Subcutaneous adipose tissue (tissue), 4 donors: Measurements from ENCODE around the gene MLKL. TPM values are rescaled to one million over a fixed set of nuclear protein-coding genes. Genes with fewer than 3 reads are reported as not detected.

Experiments used
- total RNA-seq, 4 donors: library from RNA; depleted of rRNA; stranded (reverse); fragments of >200 nt; gene quantifications; one replicate each; pipeline ENCODE4 v1.1.0, GENCODE V29; 2016
- TF ChIP-seq, protein P1 (sequence below): fragments of 450-650 bp; IDR thresholded peaks from one replicate; pipeline ENCODE4 v1.5.1; 2016; ENCODE audit warnings: low read depth, mild to moderate bottlenecking, control low read depth, antibody characterized with exemption, moderate library complexity

The MLKL gene
- total RNA-seq, 4 donors from 2014 or later = 19.0 to 46.0 (median 27.3) TPM

DNA sequence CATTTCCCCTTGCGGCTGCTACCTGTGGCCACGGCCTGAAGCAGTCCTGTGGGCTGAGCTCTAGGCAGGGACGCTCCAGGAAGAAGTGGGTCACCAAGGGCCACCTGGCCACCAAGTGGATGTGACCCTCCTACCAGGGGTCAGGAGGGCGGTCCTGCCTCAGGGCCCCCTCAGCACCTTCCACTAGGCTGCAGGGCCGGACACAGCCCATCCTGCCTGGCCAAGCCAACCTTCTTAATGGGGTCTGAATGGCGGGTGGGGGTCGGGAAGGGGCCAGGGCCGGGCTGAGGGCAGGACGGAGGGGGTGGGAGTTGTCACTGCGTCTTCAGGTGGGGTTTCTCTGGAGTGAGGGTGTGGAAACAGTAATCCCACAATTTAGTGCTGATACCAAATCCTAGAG is 13.2 kb upstream of the MLKL start:
- TF ChIP-seq, protein P1, sequence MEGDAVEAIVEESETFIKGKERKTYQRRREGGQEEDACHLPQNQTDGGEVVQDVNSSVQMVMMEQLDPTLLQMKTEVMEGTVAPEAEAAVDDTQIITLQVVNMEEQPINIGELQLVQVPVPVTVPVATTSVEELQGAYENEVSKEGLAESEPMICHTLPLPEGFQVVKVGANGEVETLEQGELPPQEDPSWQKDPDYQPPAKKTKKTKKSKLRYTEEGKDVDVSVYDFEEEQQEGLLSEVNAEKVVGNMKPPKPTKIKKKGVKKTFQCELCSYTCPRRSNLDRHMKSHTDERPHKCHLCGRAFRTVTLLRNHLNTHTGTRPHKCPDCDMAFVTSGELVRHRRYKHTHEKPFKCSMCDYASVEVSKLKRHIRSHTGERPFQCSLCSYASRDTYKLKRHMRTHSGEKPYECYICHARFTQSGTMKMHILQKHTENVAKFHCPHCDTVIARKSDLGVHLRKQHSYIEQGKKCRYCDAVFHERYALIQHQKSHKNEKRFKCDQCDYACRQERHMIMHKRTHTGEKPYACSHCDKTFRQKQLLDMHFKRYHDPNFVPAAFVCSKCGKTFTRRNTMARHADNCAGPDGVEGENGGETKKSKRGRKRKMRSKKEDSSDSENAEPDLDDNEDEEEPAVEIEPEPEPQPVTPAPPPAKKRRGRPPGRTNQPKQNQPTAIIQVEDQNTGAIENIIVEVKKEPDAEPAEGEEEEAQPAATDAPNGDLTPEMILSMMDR = no peak

DNA sequence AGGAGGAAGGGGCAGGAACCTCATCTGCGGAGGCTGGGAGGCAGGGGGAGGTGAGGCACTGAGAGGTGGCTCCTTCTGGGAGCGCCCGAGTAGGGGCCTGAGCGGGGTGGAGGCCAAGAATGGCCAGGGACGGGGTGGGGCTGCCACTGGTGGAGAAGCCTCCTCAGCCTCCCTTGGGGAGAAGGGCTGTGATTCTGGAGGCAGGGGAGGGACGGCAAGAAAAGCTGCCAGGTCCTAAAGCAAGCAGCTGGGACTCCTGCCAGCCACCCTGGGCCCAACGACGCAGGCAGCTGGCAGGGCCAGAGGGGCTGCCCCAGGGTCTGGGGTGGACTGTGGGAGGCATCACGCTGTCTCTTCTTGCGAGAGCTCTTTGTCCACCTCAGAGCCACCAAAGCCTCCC is 12.7 kb upstream of the MLKL start:
- TF ChIP-seq, protein P1 = no peak

GRCh38 chr16:74711938-74712337 is 11.3 kb upstream of the MLKL start:
- TF ChIP-seq, protein P1 = no peak

DNA sequence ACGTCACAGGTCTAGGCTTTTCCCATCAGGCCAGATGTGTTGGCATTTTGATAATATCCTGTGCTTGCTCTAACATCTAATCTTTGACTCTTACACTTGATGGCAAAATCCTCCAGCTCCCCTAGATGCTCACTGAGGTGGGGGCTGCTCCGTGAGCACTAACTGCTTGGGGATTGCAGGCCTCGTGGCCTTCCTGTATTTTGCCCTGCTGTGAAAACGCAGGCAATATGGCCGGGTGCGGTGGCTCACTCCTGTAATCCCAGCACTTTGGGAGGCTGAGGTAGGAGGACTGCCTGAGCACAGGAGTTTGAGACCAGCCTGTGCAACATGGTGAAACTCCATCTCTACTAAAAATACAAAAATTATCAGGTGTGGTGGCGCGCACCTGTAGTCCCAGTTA is 9.7 kb upstream of the MLKL start:
- TF ChIP-seq, protein P1 = no peak

DNA sequence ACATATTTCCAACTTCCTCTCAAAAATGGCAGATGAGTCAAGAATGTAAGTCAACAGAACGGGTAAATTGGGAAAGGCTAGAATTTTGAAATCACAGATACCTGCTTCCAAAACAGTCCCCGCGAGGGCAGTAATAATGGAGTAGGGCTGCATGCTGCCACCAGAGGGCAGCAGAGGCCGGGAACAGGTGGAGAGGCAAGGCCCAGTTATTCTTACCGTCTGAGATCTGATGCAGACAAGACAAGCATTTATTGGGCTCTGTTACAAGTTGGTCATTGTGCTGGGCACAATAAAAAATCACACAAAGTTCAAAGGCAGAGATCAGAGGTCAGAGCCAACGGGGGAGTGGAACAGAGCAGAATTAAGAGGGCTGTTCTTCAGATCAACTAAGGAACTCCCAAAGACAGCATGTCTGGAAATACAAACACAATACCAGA is 8.8 kb upstream of the MLKL start:
- TF ChIP-seq, protein P1 = no peak

- TF ChIP-seq, protein P1 = no peak
Measured at GRCh38 chr16:74700116-74700437, 585 bp downstream of the MLKL start.

DNA sequence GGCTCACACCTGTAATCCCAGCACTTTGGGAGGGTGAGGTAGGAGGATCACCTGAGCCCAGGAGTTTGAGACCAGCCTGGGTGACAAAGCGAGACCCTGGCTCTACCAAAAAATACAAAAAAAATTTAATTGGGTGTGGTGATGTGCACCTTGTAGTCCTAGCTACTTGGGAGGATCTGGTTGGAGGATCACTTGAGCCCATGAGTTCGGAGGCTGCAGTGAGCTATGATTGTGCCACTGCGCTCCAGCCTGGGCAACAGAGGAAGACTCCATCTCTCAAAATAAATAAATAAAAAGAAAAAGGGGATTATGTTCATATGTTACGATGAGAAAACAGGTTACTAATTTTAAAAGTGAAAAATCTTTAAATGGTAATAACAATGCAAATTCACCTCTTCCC is 996 bp downstream of the MLKL start:
- TF ChIP-seq, protein P1 = no peak
